DND-41 (cell line): Measurements from ENCODE around the gene PLA2G2D.

Experiments used
- ATAC-seq: fragments of 200-7000 bp; cut with Tn5 transposase; 3 replicates; pipeline ENCODE4 v1.9.1; 2021; ENCODE audit warnings: low read depth; ENCODE audit not compliant: insufficient read depth
- DNase-seq: peaks from one replicate; pipeline ENCODE4 v3.0.0-alpha.2; 2020
- H2AFZ ChIP-seq: 2 replicates; pipeline ENCODE4 v1.6.0; 2012; ENCODE audit warnings: low read depth, low read length
- H3K27ac ChIP-seq: 2 replicates; pipeline ENCODE4 v1.5.1; 2012; ENCODE audit warnings: low read length, inconsistent platforms
- H3K27me3 ChIP-seq: fragments of 200-600 bp; sonication (generic); 2 replicates; pipeline ENCODE4 v1.6.0; 2012; ENCODE audit warnings: low read length, mild to moderate bottlenecking, inconsistent platforms; ENCODE audit not compliant: insufficient read depth, poor library complexity
- H3K36me3 ChIP-seq: 2 replicates; pipeline ENCODE4 v1.5.1; 2012; ENCODE audit warnings: low read length, inconsistent platforms; ENCODE audit not compliant: insufficient read depth
- H3K4me1 ChIP-seq: 2 replicates; pipeline ENCODE4 v1.5.1; 2012; ENCODE audit warnings: mild to moderate bottlenecking, low read length; ENCODE audit not compliant: insufficient read depth
- H3K4me2 ChIP-seq: 2 replicates; pipeline ENCODE4 v1.6.0; 2012; ENCODE audit warnings: mild to moderate bottlenecking, moderate library complexity, low read length, inconsistent platforms; ENCODE audit not compliant: insufficient read depth
- H3K4me3 ChIP-seq, 2 experiments: fragments of 200-600 bp in 1 of 2; shearing (Covaris generic) in 1 of 2; 2 replicates each; pipeline ENCODE4 v1.5.1; 2012 to 2016; ENCODE audit warnings: inconsistent platforms in 2 of 2, low read length in 2 of 2, mild to moderate bottlenecking in 2 of 2, low read depth in 1 of 2, moderate library complexity in 1 of 2
- H3K79me2 ChIP-seq: 2 replicates; pipeline ENCODE4 v1.6.0; 2012; ENCODE audit warnings: low read length, inconsistent platforms; ENCODE audit not compliant: insufficient read depth
- H3K9ac ChIP-seq: 2 replicates; pipeline ENCODE4 v1.6.0; 2012; ENCODE audit warnings: low read depth, mild to moderate bottlenecking, inconsistent platforms, low read length, moderate library complexity
- H3K9me3 ChIP-seq: 2 replicates; pipeline ENCODE4 v1.5.1; 2012; ENCODE audit warnings: low read length, moderate library complexity, mild to moderate bottlenecking, inconsistent platforms; ENCODE audit not compliant: insufficient read depth, severe bottlenecking
- H4K20me1 ChIP-seq: 2 replicates; pipeline ENCODE4 v1.6.0; 2012; ENCODE audit warnings: low read length; ENCODE audit not compliant: insufficient read depth
- EZH2 ChIP-seq: IDR thresholded peaks from 3 replicates; pipeline ENCODE4 v1.6.1; 2012; ENCODE audit warnings: borderline replicate concordance, low read depth, mild to moderate bottlenecking, moderate library complexity, low read length, inconsistent platforms; ENCODE audit not compliant: severe bottlenecking
- TF ChIP-seq, protein P1 (sequence below): IDR thresholded peaks from 2 replicates; pipeline ENCODE4 v1.5.1; 2012; ENCODE audit warnings: borderline replicate concordance, low read length, moderate library complexity, mild to moderate bottlenecking; ENCODE audit not compliant: poor library complexity, severe bottlenecking; ENCODE audit errors: extremely low read depth

PLA2G2D gene

DNA sequence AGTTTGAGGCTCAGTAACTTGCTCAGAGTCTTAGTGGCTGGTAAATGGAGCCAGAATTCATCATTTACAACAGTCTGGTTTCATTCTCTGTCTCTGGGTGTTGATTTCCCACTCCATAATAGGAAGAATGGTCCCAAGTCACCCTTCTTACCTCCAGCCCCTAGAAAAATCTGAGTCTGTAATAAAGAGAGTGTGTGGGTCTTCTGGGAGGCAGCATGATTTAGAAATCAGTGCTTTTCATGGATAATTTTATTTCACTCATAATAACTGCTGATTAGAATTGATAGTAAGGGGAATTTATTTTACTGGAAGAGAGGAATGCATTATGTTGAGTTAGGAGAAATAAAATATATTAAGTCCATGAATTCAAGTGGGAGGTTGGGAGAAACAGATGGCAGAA lies 2.1 kb downstream of the PLA2G2D start:
- Histone ChIP-seq H3K4me3 (no peak overlapping the region), H3K27ac (no peak overlapping the region), H3K36me3 (no peaks in the 10 kb centered on the region), H3K27me3 (no peaks in the 10 kb centered on the region), H3K79me2 (no peaks in the 10 kb centered on the region), H3K9me3 (no peaks in the 10 kb centered on the region), H3K9ac (no peak overlapping the region), H2AFZ (no peak overlapping the region), H3K4me1 (no peaks in the 10 kb centered on the region), H3K4me2 (no peak overlapping the region), H4K20me1 (no peaks in the 10 kb centered on the region; the same call in 1 of the 2 replicates)
- no peak for TF ChIP-seq EZH2
- TF ChIP-seq, protein P1, sequence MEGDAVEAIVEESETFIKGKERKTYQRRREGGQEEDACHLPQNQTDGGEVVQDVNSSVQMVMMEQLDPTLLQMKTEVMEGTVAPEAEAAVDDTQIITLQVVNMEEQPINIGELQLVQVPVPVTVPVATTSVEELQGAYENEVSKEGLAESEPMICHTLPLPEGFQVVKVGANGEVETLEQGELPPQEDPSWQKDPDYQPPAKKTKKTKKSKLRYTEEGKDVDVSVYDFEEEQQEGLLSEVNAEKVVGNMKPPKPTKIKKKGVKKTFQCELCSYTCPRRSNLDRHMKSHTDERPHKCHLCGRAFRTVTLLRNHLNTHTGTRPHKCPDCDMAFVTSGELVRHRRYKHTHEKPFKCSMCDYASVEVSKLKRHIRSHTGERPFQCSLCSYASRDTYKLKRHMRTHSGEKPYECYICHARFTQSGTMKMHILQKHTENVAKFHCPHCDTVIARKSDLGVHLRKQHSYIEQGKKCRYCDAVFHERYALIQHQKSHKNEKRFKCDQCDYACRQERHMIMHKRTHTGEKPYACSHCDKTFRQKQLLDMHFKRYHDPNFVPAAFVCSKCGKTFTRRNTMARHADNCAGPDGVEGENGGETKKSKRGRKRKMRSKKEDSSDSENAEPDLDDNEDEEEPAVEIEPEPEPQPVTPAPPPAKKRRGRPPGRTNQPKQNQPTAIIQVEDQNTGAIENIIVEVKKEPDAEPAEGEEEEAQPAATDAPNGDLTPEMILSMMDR: no peak
- ATAC-seq (no peak), DNase-seq (no peak)

DNA sequence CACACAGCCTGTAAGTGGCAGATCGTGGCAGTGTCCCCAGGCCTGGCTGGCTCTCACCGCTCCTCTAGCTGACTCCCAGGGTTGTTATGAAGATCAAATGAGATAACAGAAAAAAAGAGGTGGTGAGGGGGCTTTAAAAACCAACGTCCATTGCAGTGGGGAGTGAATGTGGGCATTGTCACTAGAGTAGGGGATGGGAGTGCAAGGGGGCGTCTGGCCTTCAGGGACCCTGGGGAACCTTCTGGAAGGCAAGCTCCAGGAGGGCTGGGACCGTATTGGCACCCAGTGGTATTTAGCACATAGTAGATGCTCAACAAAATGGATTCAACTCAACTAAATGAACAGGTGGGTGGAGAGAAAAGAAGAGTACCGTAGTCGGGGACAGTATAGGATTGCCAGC lies 3.4 kb downstream of the PLA2G2D start:
- no peaks in the 10 kb centered on the region; the same call in 1 of the 2 replicates for H4K20me1 ChIP-seq

DNA sequence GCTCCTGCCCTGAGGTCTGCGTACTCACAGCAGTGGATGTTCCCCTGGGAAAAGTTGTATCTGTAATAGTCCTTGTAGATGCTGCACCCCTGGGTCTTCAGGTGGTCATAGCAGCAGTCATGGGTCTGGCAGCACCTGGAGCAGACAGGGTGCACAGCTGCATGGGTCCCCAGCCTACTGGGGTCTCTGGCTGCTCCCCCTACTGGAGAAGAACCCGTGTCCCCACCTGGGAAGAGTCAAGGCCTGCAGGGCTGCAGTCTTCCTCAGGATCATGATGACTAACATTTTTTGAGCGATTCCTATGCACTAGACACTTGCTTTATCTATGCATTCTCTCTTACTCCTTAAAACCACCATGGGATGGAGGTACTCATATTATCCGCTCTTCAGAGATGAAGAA lies 3.9 kb downstream of the PLA2G2D start:
- no peak for ATAC-seq
- Histone ChIP-seq H3K4me2 (no peak overlapping the region), H3K4me3 (no peak overlapping the region), H3K9ac (no peak overlapping the region), H3K9me3 (no peaks in the 10 kb centered on the region), H3K27me3 (no peaks in the 10 kb centered on the region), H4K20me1 (no peaks in the 10 kb centered on the region; the same call in 1 of the 2 replicates), H3K27ac (no peak overlapping the region), H2AFZ (no peak overlapping the region), H3K36me3 (no peaks in the 10 kb centered on the region), H3K4me1 (no peaks in the 10 kb centered on the region), H3K79me2 (no peaks in the 10 kb centered on the region)
- TF ChIP-seq, protein P1: peak; percentile 35
- TF ChIP-seq EZH2: no peak
- no peak for DNase-seq

More for the DNA sequence above, 3.4 kb downstream of the PLA2G2D start:
- no peaks in the 10 kb centered on the region for H3K9me3 ChIP-seq
- no peaks in the 10 kb centered on the region for H3K4me1 ChIP-seq
- no peaks in the 10 kb centered on the region for H3K27me3 ChIP-seq
- no peak for TF ChIP-seq EZH2
- TF ChIP-seq, protein P1: no peak
- ATAC-seq (no peak), DNase-seq (no peak)
- no peak overlapping the region for H3K9ac ChIP-seq
- H3K4me2 ChIP-seq: no peak overlapping the region
- H3K27ac ChIP-seq: no peak overlapping the region
- H3K79me2 ChIP-seq: no peaks in the 10 kb centered on the region
- no peak overlapping the region for H3K4me3 ChIP-seq
- H3K36me3 ChIP-seq: no peaks in the 10 kb centered on the region
- no peak overlapping the region for H2AFZ ChIP-seq

DNA sequence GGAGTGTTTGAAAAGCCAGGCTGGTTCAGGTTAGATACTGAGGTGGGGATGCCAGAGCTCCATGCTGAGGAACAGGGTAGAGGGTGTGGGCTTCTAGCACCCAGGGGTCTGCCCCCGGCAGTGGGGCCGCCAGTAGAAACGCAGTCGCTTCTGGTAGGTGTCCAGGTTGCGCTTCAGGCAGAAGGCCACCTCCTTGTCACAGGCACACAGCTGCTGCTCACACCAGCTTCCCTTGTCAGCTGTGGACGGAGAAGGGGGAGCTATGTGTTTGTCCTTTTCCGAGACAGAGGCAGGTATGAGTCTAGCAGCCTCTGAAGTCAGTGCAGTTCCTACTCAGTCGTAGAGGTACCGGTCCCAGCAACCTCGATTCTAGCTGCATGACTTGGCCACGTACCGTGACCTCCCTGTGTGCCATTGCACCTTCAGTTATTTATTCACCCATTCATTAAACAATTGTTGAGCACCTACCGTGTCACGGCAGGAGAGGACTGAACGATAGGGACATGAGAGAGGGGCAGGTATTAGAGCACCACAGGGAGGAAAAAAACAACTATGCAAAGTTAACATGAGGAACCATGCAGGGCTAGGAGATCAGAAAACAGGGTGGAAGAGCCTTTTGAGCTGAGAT lies 5.2 kb downstream of the PLA2G2D start:
- TF ChIP-seq EZH2: no peak
- TF ChIP-seq, protein P1: no peak
- H2AFZ ChIP-seq: no peak overlapping the region
- H3K9me3 ChIP-seq: no peaks in the 10 kb centered on the region
- H3K9ac ChIP-seq: no peak overlapping the region
- H3K79me2 ChIP-seq: no peaks in the 10 kb centered on the region
- H3K4me3 ChIP-seq: no peak overlapping the region
- DNase-seq: no peak
- no peaks in the 10 kb centered on the region for H3K4me1 ChIP-seq
- H3K36me3 ChIP-seq: no peaks in the 10 kb centered on the region
- H3K4me2 ChIP-seq: no peak overlapping the region
- no peaks in the 10 kb centered on the region for H3K27me3 ChIP-seq
- ATAC-seq: no peak
- peaks cover 4% of the 10 kb centered on the region; the same call in 1 of the 2 replicates for H4K20me1 ChIP-seq
- no peak overlapping the region for H3K27ac ChIP-seq
